ENCODE data around the gene CELF3.

- TF ChIP-seq CTCF (IDR thresholded peaks at IDR 0.05) (no peak), SIN3A (IDR thresholded peaks at IDR 0.05; ENCODE audit: borderline replicate concordance, insufficient read depth, low read depth, low read length) (no peak), REST (IDR thresholded peaks at IDR 0.05; ENCODE audit: insufficient read depth in 1 of 2, low read depth in 2 of 2, low read length in 1 of 2) (no peak)
Observed at GRCh38 chr1:151715726-151716404, 738 bp downstream of the CELF3 start.

All from Panc1 (cell line).